ENCODE data around the gene PEX26.

PEX26 gene

DNA sequence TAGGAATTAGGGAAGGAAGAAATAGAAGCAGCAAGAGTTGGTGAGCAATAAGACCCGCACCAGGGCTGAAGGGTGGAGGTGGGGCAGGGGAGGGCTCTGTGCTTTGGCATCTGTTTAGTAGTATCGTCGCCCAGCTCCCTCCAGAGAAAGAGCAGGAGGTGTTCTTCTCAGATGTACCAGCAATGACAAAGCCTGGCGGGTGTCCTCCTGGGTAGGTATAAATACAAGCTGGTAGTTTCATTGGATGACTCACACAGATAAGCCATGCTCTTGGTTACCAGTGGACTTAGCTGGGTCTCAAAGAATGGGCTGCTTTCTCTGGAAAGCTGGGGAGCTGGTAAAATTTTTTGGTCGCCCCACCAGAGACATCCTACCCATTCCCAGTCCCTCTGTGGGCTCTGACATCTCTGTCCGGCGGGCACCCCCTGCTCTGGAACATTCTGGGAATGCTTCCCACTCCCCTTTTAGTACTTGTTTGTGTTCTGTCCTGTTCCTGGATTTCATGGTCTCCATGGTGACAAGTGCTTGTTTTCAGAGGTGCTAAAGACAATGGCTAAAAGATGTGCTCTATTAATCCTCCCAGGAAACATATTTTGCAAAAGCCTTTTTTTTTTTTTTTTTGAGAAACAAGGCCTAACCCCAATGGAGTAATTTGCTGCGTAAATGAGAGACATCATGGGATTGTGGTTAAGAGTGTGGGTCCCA lies 17.5 kb downstream of the PEX26 start:
- no peaks in the 10 kb centered on the region for H3K4me1 ChIP-seq (ENCODE audit: insufficient read depth, poor library complexity, severe bottlenecking)
- DNase-seq (ENCODE audit: low spot score) (no peak), ATAC-seq (ENCODE audit: low read depth) (no peak)
- no peaks in the 10 kb centered on the region for H3K27me3 ChIP-seq (ENCODE audit: insufficient read depth, poor library complexity, severe bottlenecking)
- no peak overlapping the region for H3K27ac ChIP-seq (ENCODE audit: poor library complexity, severe bottlenecking)
- H3K36me3 ChIP-seq (ENCODE audit: low read depth) = peaks cover 3% of the 10 kb centered on the region; the same call in 1 of the 2 replicates
- TF ChIP-seq, protein P1, sequence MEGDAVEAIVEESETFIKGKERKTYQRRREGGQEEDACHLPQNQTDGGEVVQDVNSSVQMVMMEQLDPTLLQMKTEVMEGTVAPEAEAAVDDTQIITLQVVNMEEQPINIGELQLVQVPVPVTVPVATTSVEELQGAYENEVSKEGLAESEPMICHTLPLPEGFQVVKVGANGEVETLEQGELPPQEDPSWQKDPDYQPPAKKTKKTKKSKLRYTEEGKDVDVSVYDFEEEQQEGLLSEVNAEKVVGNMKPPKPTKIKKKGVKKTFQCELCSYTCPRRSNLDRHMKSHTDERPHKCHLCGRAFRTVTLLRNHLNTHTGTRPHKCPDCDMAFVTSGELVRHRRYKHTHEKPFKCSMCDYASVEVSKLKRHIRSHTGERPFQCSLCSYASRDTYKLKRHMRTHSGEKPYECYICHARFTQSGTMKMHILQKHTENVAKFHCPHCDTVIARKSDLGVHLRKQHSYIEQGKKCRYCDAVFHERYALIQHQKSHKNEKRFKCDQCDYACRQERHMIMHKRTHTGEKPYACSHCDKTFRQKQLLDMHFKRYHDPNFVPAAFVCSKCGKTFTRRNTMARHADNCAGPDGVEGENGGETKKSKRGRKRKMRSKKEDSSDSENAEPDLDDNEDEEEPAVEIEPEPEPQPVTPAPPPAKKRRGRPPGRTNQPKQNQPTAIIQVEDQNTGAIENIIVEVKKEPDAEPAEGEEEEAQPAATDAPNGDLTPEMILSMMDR (IDR thresholded peaks at IDR 0.05; ENCODE audit: poor library complexity, severe bottlenecking) = no peak
- no peaks in the 10 kb centered on the region for H3K9me3 ChIP-seq (ENCODE audit: severe bottlenecking)
- H3K4me3 ChIP-seq (ENCODE audit: severe bottlenecking) = no peak overlapping the region

DNA sequence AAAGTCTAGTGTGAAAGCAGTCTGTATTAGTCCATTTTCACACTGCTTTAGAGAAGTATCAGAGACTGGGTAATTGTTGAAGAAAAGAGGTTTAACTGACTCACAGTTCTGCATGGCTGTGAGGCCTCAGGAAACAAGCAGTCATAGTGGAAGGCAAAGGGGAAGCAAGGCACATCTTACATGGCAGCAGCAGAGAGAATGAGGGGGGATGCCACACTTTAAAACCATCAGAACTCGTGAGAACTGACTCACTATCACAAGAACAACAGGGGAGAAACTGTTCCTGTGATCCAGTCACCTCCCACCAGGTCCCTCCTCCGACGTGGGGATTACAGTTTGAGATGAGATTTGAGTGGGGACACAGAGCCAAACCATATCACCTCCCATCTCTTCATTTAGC lies 19.0 kb downstream of the PEX26 start:
- H3K4me3 ChIP-seq (ENCODE audit: severe bottlenecking) = no peak overlapping the region
- H3K9me3 ChIP-seq (ENCODE audit: severe bottlenecking) = no peaks in the 10 kb centered on the region
- H3K27ac ChIP-seq (ENCODE audit: poor library complexity, severe bottlenecking) = no peak overlapping the region
- no peaks in the 10 kb centered on the region for H3K27me3 ChIP-seq (ENCODE audit: insufficient read depth, poor library complexity, severe bottlenecking)
- TF ChIP-seq, protein P1 (IDR thresholded peaks at IDR 0.05; ENCODE audit: poor library complexity, severe bottlenecking) = no peak
- DNase-seq (ENCODE audit: low spot score) (no peak), ATAC-seq (ENCODE audit: low read depth) (no peak)
- H3K36me3 ChIP-seq (ENCODE audit: low read depth) = peaks cover 3% of the 10 kb centered on the region; the same call in 1 of the 2 replicates
- H3K4me1 ChIP-seq (ENCODE audit: insufficient read depth, poor library complexity, severe bottlenecking) = no peaks in the 10 kb centered on the region

DNA sequence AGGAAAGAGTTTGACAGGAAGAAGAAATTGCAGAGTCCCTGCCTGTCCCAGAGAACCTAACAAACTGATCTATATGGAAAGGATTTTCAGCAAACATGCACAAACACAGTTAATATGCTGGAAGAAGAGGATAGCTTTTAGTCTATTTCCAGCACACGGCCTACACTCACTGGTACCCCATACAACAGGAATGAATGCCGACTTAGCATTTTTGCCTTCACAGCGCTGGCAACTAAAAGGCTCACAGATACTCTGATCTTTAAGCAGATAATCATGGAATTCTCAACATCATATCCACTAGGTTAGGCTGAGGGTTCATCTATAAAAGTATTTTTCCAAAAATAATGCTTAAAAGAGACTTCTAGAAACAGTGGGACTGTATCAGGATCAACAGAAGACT lies 23.0 kb downstream of the PEX26 start:
- DNase-seq (ENCODE audit: low spot score) = no peak
- Histone ChIP-seq H3K4me3 (ENCODE audit: severe bottlenecking) (no peak overlapping the region), H3K27ac (ENCODE audit: poor library complexity, severe bottlenecking) (no peak overlapping the region), H3K9me3 (ENCODE audit: severe bottlenecking) (no peaks in the 10 kb centered on the region), H3K27me3 (ENCODE audit: insufficient read depth, poor library complexity, severe bottlenecking) (no peaks in the 10 kb centered on the region), H3K36me3 (ENCODE audit: low read depth) (no peaks in the 10 kb centered on the region), H3K4me1 (ENCODE audit: insufficient read depth, poor library complexity, severe bottlenecking) (no peaks in the 10 kb centered on the region)
- no peak for ATAC-seq (ENCODE audit: low read depth)
- TF ChIP-seq, protein P1 (IDR thresholded peaks at IDR 0.05; ENCODE audit: poor library complexity, severe bottlenecking) = no peak

DNA sequence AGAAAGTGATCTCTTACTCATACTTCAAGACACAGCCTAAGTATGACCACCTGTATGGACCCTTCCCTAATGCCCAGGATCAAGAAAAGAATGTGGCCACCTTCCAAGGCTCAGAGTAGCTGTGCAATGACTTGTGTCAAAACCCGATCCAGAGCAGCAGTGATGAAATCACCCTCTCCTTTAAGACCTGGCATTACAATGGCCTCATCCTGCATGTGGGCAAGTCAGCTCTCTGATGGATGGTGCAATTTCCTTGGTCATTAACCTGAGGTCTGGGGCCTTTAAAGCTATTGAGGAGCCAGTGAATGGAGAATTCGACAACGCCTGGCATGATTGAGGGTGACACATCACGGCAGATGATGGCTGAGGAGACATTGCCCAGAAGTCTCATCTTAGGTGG lies 23.7 kb downstream of the PEX26 start:
- Histone ChIP-seq H3K4me1 (ENCODE audit: insufficient read depth, poor library complexity, severe bottlenecking) (no peaks in the 10 kb centered on the region), H3K27ac (ENCODE audit: poor library complexity, severe bottlenecking) (no peak overlapping the region), H3K27me3 (ENCODE audit: insufficient read depth, poor library complexity, severe bottlenecking) (no peaks in the 10 kb centered on the region), H3K4me3 (ENCODE audit: severe bottlenecking) (no peak overlapping the region), H3K9me3 (ENCODE audit: severe bottlenecking) (no peaks in the 10 kb centered on the region), H3K36me3 (ENCODE audit: low read depth) (no peaks in the 10 kb centered on the region)
- TF ChIP-seq, protein P1 (IDR thresholded peaks at IDR 0.05; ENCODE audit: poor library complexity, severe bottlenecking) = no peak
- no peak for DNase-seq (ENCODE audit: low spot score)
- no peak for ATAC-seq (ENCODE audit: low read depth)

GRCh38 chr22:18103527-18104269 lies 25.9 kb downstream of the PEX26 start:
- H3K27ac ChIP-seq (ENCODE audit: poor library complexity, severe bottlenecking) = no peak overlapping the region
- no peak overlapping the region for H3K4me3 ChIP-seq (ENCODE audit: severe bottlenecking)
- no peak for ATAC-seq (ENCODE audit: low read depth)
- no peaks in the 10 kb centered on the region for H3K4me1 ChIP-seq (ENCODE audit: insufficient read depth, poor library complexity, severe bottlenecking)
- no peaks in the 10 kb centered on the region for H3K27me3 ChIP-seq (ENCODE audit: insufficient read depth, poor library complexity, severe bottlenecking)
- H3K36me3 ChIP-seq (ENCODE audit: low read depth) = no peaks in the 10 kb centered on the region
- no peaks in the 10 kb centered on the region for H3K9me3 ChIP-seq (ENCODE audit: severe bottlenecking)
- DNase-seq (ENCODE audit: low spot score) = no peak
- TF ChIP-seq, protein P1 (IDR thresholded peaks at IDR 0.05; ENCODE audit: poor library complexity, severe bottlenecking) = no peak
